NOMO-1 treated with dmso at 0.1 percent for 144 hours (cell line): ENCODE measurements around the gene EEFSEC.

ENCODE experiments used
- DNase-seq: peaks from one replicate; lab custom pipeline; 2025; ENCODE audit not compliant: unreplicated experiment; lab: John Stamatoyannopoulos, UW

EEFSEC gene

DNA sequence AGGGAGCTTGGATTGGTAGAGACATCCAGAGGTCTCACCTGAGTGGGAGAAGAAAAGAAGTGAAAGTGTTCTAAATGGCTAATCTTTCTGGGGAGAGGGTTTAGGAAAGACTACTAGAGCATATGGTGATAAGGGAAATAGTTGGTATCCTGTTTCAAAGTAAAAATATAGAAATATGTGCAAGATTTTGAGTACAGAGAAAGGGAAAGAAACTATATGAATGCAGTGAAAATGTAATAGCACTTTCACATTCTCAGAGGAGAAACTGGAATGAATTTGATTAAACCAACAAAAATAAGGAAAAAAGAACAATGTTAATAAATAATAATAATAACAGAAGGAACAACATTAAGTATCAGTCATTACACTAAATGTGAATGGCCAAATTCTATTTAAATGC, 194.0 kb downstream of the EEFSEC start:
- no peak for DNase-seq

- DNase-seq = no peak
Measured at GRCh38 chr3:128348075-128348474, 194.8 kb downstream of the EEFSEC start.

DNA sequence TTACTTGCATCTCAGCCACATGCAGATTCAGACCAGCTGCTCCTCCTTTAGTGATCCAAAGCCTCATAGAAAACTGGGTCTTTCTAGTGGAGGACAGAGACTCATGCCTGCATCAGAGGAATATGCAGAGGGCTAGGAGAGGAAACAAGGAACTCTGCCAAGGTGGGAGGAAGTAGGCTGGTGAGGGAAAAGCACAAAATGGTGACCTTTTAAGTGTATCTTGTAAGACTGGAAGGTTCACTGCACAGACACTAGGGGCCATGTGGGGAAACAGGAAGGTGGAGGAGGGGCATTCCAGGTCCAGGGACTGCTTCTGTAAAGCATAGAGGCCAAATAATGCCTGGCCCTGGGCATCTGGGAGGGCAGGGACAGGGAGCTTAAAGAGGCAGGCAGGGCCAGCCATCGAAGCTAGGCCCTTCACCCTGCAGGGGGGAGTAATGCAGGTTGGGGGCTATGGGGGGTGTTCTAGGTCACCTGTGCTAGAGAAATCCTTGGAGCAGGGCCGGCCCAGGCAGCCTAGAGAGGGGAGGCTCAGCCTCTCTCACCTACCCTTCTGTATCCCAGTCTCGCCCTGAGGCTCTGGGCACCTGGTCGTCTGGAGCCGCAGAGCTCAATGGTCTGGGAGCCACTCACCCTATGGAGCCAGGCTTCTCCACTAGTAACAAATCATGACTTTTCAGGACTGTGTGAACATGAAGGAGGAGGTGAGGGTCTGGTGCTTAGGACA, 195.7 kb downstream of the EEFSEC start:
- peak; percentile 5 for DNase-seq

GRCh38 chr3:128349963-128350599, 196.8 kb downstream of the EEFSEC start:
- no peak for DNase-seq

- DNase-seq = no peak
Measured at GRCh38 chr3:128351546-128351945, 198.3 kb downstream of the EEFSEC start.

DNA sequence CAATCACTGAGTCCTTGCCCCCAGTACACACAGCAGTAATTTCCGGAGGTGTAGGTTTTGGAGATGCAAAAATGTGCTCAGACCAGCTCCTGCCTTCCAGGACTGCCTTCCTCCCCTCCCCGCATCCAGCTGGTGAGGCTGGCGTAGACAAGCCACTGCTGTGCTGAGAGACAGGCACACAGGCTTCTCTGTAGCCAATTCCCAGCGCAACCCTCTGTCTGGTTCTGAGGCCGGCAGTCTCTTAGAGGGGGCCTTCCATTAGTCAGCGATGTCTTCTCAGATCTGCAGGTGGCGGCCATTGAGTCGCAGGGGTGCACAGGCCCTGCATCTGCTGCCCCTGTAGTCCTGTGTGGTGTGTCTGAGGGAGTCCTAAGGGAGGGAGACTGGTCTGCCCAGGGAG, 199.0 kb downstream of the EEFSEC start:
- DNase-seq = no peak

DNA sequence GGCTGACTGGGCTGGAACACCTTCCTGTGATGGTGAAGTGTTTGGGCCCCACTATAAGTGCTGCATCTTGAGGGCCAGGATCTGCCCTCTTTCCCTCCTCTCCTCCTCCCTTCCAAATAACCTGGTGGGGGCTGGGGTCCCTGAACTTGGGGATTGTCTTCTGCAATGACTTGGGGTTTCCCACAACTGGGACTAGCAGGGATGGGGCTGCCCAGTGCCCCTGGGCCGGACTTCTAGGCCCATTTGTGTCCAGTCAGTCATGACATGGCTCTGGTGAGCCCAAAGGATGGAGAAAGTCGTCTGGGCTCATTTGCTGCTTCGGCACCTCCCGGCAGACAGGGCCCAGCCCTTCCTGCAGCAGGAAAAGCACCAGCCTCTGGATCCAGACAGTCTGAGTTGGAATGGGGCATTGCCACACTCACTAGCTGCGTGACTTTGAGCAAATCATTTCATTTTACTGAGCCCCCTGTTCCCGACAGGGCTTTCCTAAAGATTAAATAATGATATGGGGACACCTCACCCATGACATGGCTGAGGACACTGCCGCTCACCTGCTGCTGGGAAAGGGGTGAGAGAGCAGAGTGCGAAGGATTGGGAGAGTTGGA, 200.2 kb downstream of the EEFSEC start:
- DNase-seq = no peak

DNA sequence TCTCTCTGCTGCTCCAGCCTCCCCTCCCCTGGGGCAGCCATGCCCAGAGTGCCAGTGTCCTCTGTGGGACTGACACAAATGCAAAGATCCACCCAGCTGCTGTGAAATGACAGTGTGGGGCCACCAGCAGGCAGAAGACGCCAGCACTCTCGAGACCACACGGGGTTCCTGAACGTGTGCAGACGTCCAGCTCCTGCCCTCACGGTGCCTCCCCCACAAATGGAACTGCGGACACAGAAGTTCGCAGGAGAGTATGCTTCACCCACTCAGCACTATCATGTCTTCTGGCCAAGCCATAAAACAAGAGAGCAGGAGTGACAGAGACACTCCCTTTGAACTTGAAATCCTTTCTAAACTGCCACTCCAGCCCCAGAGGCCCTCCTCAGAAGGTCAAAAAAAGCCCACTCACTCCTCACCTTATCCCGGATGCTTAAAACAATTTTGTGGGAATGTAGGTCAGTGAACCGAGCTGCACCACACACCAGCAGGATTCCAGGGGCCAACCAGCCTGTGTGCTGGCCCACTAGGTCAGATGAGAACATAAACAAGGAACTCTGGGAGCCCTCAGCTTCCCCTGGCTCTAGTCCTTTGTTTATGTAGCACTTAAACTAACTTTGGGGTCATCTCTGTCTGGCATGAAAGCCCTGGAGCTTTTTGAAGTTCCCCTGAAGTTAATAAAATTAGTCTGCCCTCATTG, 200.9 kb downstream of the EEFSEC start:
- no peak for DNase-seq

- no peak for DNase-seq
Measured at GRCh38 chr3:128354788-128355542, 201.7 kb downstream of the EEFSEC start.

DNA sequence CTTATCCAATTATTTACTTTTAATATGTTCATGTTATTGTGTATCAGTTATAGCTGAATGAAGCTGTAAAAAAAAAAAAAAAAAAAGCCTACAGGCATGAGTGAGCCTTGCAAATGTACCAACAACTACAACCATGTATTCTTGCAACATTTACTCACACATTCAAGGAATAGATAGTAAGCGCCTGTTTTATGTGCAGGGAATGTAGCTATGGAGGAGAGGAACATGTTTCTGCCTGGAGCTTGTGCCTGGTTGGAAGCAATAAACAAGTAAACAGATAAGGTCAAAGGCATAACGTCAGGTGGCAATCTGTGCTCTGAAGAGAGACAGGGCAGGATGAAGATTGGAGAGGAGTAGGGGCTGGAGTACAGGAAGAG, 202.2 kb downstream of the EEFSEC start:
- DNase-seq = no peak

- DNase-seq = no peak
Measured at GRCh38 chr3:128356822-128357221, 203.5 kb downstream of the EEFSEC start.

GRCh38 chr3:128357538-128357937, 204.3 kb downstream of the EEFSEC start:
- DNase-seq = no peak

DNA sequence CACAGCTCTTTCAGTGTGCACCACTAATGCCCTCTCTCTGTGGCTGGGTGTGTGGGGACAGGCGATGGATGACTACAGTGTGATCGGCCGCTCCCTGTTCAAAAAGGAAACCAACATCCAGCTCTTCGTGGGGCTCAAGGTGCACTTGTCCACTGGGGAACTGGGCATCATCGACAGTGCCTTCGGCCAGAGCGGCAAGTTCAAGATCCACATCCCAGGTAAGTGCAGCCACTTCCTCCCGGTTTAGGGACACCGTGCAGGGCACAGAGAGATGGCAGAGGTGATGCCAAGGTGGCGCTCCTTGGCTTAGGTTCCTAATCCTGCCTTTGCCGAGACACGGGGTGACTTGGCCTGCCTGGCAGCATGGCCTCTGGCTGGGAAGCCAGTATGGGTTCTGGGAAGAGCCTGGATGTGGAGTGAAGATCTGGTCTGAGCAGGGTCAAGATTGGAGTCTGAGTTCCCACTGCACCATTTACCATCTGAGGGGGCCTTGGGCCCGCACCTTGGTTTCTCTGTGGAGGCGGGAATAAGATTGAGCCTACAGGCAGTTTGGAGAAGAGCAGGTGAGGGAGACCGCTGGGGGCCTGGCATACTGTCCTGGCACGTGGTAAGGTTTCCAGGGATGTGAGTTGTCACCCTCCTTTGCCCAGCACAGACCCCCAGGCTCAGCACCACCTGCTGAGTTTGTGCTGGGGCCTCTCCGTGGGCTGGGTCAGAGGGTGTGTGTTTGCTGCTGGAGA, 205.0 kb downstream of the EEFSEC start:
- no peak for DNase-seq

- DNase-seq = no peak
Measured at GRCh38 chr3:128359060-128359664, 205.9 kb downstream of the EEFSEC start.

DNA sequence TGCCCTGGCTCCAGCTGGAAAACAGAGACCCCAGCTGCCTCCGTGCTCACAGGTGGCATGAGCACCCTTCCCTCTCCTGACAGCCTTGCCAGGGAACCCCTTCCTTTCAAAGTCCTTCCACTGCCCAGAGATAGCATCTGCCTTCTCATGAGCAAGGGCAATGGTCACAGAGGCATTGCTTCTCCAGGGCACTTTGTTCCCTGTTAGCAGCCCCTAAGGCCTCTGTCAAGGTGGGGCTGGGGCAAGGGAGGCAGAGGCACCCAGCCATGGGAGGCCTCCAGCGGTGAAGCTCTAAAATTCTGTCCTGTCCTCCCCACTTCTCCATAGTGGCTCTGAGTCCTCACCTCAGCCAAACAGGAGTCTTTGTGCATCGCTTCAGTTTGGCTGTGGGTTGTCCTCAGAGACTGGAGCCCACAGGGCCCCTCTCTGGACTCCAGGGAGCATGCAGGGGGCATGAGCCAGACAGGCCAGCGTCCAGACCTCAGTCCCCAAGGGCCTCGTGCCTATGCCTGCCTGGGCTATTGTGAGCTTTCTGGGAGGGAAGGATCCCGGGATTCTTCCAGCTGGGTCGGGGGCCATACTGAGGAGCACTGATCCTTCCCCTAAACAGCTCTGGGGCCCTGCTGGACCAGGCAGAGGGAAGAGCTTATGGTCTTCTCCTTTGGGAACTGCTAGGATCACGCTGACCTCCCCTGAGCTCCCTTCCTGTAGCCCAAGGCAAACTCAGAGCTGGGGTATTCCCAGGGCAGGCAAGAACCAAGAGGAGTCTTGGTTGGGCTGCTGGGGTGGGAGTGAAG, 206.8 kb downstream of the EEFSEC start:
- DNase-seq = no peak

GRCh38 chr3:128360705-128361271, 207.5 kb downstream of the EEFSEC start:
- DNase-seq = no peak

DNA sequence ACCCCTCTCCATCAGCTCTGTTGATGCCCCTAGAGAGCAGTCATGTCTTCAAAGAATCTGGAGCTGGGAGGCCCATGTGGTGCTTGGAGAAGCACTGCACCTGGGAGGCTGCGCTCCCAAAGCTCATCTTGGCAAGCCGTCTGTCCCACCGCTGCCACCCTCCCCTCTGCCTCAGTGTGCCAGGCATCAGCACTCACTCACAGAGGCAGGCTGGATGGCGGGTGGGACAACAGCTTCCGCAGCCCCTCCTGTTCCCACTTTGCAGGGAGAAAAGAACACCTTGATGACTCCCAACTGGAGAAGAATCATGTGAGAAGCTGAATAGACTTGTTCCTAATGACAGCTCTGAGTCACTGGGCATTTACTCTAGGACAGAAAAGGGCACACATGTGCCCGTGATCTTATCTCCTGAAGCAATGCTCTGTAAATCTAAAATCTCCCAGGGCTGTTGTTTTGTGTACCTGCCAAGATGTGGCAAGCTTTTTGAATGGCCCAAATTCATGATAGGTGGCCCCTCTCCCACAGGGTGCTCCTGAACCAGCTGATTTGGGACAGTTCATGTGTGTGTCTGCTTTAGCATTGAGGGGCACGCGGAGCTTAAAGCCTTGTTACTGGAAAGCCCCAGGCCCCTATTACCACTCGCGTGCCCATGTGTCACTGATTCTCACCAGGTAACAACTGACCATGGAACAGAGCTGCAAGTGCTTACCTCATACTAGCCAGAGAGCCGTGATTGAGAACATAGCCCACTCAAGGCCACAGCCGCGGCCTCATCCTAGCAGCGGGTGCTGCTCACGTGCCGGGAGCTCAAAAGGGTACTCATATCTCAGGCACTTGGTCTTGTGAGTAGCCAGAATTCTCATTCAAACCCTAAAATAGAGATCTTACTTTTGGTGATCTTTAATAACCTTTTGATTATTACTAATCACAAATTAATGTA, 209.0 kb downstream of the EEFSEC start:
- DNase-seq = no peak

DNA sequence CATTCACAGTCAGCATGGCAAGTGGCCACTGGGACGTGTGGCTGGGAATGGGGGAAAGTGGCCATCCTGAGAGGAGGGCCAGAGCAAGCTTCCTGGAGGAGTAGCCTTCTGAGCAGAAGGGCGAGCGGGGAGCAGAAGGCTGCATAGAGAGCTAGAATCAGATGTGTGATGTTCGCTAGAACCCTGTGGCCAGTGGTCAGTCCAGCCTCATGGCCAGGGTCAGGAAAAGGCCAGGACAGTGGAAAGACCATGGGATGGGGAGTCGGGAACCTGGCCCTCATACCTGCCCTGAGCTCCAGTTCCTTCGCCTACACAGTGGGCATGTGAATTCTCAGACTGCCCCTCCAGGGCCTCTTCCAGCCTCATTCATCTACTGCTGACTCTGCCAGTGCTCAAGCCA, 211.0 kb downstream of the EEFSEC start:
- DNase-seq = no peak
